GM12873 (cell line): ENCODE measurements around the gene IDH3B.

Experiments used
- CTCF ChIP-seq: IDR thresholded peaks from 2 replicates; pipeline ENCODE4 v1.5.1; 2012; ENCODE audit warnings: low read depth, mild to moderate bottlenecking, moderate library complexity, low read length, control low read depth; ENCODE audit not compliant: insufficient read depth; ENCODE audit errors: missing control alignments

Gene IDH3B

DNA sequence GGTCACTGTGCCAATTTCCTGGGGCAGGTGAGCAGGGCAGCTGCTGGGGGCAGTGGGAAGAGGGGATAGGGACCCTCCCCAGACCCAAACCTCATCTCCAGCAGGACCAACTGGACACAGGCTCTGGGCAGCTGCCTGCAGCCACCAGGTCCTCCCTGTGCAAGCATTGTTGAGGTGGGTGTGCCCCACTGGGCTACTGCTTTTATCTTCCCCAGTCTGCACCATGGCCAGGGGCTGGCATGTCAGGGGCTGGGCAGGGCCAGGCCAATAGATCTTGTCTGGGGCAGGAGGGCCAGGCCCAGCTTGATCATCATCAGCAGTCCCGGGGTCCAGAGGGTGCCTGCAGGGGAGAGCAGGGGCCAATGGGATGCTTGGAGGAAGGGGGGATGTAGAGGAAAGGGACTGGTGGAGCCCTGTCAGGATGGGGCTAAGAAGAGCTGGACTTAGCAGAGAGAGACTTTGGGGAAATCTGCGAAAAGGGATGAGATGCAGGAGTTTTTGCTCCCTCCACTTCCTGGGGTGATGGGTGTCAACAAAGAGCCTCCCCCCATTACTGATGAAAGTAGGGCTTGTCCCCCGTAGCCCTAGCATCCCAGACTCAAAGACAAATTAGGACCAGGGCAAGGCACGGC, 34.3 kb upstream of the IDH3B start:
- no peak for TF ChIP-seq CTCF

DNA sequence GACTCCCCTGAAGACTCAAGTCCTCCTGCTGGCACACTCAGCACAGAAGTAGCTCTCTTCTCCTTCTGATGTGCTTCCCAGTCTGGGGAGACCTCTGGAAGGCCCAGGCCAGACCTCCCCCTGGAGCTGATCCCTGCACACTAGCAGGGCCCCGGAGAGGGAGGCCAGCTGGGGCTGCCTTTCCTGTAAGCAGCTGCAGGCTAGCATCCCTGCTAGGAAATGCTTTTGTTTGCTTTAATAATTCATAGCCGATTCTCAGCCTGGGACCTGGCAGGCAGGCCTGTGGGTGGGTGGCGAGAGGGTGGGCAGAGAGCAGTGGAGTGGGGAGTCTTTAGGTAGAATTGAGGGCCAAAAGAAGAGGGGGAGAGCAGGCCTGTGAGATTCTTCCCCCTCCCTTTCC, 33.8 kb upstream of the IDH3B start:
- no peak for TF ChIP-seq CTCF

- TF ChIP-seq CTCF: no peak
These were observed 32.6 kb upstream of the IDH3B start for GRCh38 chr20:2696646-2697045.

GRCh38 chr20:2695206-2695983, 31.4 kb upstream of the IDH3B start:
- TF ChIP-seq CTCF: no peak

DNA sequence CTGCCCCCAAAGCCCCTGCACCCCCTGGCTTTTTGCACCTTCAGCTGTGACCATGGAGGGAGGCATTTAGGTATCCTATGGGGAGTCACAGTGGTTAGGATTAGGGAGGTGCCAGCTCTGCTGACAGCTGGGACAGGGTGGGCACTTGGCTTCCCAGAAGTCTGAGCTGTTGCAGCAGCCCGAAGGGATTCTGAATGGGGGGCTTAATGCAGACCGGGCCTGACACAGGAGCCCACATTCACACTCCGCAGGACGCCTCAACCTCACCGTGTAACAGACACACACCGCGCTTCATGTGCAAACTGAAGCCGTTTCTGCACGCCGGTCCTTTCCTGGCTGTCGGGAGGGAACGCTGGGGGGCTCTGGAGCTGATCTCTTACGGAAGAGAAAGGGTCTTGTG, 30.5 kb upstream of the IDH3B start:
- TF ChIP-seq CTCF: no peak

DNA sequence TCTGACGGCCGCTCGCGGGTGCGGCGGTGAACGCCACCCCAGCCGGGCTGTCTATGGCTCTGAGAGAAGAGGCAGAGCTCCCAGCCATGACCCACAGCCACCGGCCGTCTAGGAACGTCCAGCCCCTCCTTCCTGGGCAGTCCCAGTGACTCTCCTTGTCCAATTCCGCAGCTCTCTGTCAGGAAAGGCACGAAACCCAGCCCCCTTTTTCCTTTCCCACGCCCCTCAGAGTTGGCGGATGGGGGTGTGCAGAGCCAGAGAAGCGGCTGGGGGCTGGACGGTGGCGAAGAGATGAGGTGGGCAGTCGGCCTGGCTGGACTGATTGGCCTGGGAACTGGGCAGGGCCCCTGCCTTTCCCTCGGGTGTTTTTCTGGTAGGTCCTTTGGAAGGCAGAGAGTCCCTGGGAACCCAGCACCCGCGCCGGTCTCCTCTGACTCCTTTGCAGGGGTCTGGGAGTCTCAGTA, 30.0 kb upstream of the IDH3B start:
- TF ChIP-seq CTCF: no peak

DNA sequence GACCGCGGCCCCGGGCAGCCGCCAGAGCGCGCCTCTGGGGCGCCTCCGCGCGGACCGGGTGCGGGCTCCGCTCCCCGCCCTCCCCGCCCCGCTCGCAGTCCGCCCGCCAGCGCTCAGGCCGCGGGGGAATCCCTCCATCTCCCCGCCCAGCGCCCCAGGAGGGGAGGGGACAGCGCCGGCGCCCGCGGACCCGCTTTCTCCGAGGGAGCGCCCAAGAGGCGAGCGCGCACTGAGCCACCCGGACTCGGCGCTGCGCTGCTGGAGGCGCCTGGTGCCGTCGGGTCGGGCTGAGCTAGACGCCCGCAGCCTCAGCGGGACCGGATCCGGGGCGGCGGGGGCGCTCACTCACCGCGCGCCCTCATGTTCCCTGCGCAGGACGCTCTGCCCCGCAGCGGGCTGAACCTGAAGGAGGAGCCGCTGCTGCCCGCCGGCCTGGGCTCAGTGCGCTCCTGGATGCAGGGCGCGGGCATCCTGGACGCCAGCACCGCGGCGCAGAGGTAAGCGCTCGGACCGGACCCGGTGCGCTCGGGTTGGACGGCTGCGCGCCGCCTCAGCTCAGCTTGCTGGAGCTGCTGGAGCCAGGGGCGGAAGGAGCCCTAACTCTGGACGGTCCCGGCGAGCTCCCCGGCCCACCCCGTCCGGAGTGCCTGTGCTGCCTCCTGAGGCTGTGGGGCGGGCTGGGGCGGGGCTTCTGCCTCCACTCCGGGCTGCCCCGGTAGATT, 29.4 kb upstream of the IDH3B start:
- TF ChIP-seq CTCF: no peak
